Lung (tissue), 12 donors: Measurements from ENCODE around the gene PDE6D. TPM values are rescaled to one million over a fixed set of nuclear protein-coding genes. Genes with fewer than 3 reads are reported as not detected.

ENCODE experiments used
- ATAC-seq: fragments of 200-7000 bp; cut with Tn5 transposase; one replicate; pipeline ENCODE4 v1.9.1; 2020; ENCODE audit warnings: moderate number of reproducible peaks; ENCODE audit not compliant: insufficient read depth, low FRiP score
- DNase-seq, 3 donors: peaks; one replicate each; pipeline ENCODE4 v3.0.0-alpha.2; 2013 to 2017
- H3K27ac ChIP-seq, 2 donors: one replicate each; pipeline ENCODE4 v1.5.1; 2013; ENCODE audit warnings: mild to moderate bottlenecking in 2 of 2, moderate library complexity in 2 of 2, control low read depth in 1 of 2, inconsistent platforms in 1 of 2, low read depth in 1 of 2, low read length in 1 of 2
- H3K27me3 ChIP-seq, 3 donors: one replicate each; pipeline ENCODE4 v1.5.1; 2013; ENCODE audit warnings: low read length in 2 of 3; ENCODE audit not compliant: control insufficient read depth in 3 of 3, insufficient read depth in 3 of 3
- H3K36me3 ChIP-seq, 4 donors: one replicate each; pipeline ENCODE4 v1.5.1; 2013; ENCODE audit warnings: low read length in 4 of 4, mild to moderate bottlenecking in 1 of 4, moderate library complexity in 1 of 4; ENCODE audit not compliant: control insufficient read depth in 4 of 4, insufficient read depth in 4 of 4
- H3K4me1 ChIP-seq, 5 donors: one replicate each; pipeline ENCODE4 v1.5.1; 2013; ENCODE audit warnings: low read length in 5 of 5, mild to moderate bottlenecking in 2 of 5, moderate library complexity in 1 of 5; ENCODE audit not compliant: control insufficient read depth in 5 of 5, insufficient read depth in 5 of 5
- H3K4me3 ChIP-seq: one replicate; pipeline ENCODE4 v1.5.1; 2013; ENCODE audit warnings: mild to moderate bottlenecking, control low read depth, moderate library complexity
- H3K9ac ChIP-seq, 2 donors: one replicate each; pipeline ENCODE4 v1.5.1; 2013; ENCODE audit warnings: low read length in 2 of 2, control low read depth in 1 of 2; ENCODE audit not compliant: insufficient read depth in 1 of 2
- H3K9me3 ChIP-seq, 4 donors: one replicate each; pipeline ENCODE4 v1.5.1; 2013; ENCODE audit warnings: low read length in 3 of 4, mild to moderate bottlenecking in 1 of 4, moderate library complexity in 1 of 4; ENCODE audit not compliant: control insufficient read depth in 4 of 4, insufficient read depth in 3 of 4
- WGBS, 2 donors: extraction: QIAGEN DNeasy Blood & Tissue Kit; methylation state at CpG; one replicate each; pipeline ENCODE4 v1.1.7; 2013; 5-methylcytosine and 5-hydroxymethylcytosine counted together
- polyA plus RNA-seq, 2 donors: library from polyadenylated mRNA; stranded (reverse); fragments of 200-250 nt; gene quantifications; one replicate each; pipeline ENCODE4 v1.2.1, GENCODE V29; 2013
- total RNA-seq, 2 donors: library from RNA; depleted of rRNA in 1 of 2; stranded (reverse); fragments of >200 nt in 1 of 2; gene quantifications; one replicate each; pipeline ENCODE4 v1.2.1, GENCODE V29; 2014 to 2021
- TF ChIP-seq, protein P1 (sequence below): IDR thresholded peaks from 2 replicates; pipeline ENCODE4 v1.5.1; 2012; ENCODE audit warnings: mild to moderate bottlenecking; ENCODE audit errors: control extremely low read depth, extremely low read depth
- donor health status: control.
- donor health status: control.
- donor health status: Bipolar disorder and iron deficiency.
- donor health status: healthy.
- donor health status: DM: yes; HTN: yes; CAD: no.

PDE6D gene
- total and polyA plus RNA-seq, 4 donors = 21.5 to 25.6 (median 23.0) TPM

DNA sequence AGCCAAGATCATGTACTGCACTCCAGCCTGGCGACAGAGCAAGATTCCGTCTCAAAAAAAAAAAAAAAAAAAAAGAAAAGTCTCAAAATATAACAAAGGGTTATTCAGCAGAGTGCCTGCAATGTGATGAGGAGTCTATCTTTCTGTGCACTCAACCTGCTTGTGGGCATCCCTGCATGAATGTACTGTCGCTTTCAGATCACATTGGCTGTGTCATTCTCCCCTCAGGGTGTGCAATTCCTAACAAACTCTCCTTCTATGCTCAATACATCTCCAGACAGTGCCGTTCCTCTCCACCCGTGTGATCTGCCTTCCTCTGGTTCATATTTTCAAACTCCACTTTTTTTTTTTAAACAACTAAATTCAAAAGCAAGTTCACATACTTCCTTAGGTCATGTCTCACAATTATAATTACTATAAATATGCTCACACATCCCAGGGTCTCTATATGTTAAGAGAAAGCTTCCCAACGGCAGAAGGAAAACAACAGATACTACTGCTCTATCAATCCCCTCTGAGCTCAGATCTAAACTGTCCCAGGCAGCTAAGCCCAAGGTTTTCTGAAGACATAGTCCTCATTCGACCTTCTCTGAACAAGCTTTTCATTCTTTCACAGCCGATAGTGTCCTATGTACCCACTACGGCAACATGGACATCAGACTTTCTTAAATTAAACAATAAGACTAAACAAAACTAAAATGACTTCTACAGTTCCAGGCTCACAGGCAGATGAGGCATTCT, 37.5 kb downstream of the PDE6D start:
- 73 to 86% methylated on average over 9 of the region's 9 CpGs for WGBS, 2 donors
- Histone ChIP-seq H3K9ac (no peak overlapping the region), H3K4me3 (no peak overlapping the region), H3K9me3 (no peaks in the 10 kb centered on the region), H3K36me3 (peaks cover 0 to 3% (median 0%) of the 10 kb centered on the region in 4 donors), H3K4me1 (no peaks in the 10 kb centered on the region), H3K27ac (no peak overlapping the region), H3K27me3 (no peaks in the 10 kb centered on the region)
- TF ChIP-seq, protein P1, sequence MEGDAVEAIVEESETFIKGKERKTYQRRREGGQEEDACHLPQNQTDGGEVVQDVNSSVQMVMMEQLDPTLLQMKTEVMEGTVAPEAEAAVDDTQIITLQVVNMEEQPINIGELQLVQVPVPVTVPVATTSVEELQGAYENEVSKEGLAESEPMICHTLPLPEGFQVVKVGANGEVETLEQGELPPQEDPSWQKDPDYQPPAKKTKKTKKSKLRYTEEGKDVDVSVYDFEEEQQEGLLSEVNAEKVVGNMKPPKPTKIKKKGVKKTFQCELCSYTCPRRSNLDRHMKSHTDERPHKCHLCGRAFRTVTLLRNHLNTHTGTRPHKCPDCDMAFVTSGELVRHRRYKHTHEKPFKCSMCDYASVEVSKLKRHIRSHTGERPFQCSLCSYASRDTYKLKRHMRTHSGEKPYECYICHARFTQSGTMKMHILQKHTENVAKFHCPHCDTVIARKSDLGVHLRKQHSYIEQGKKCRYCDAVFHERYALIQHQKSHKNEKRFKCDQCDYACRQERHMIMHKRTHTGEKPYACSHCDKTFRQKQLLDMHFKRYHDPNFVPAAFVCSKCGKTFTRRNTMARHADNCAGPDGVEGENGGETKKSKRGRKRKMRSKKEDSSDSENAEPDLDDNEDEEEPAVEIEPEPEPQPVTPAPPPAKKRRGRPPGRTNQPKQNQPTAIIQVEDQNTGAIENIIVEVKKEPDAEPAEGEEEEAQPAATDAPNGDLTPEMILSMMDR = no peak
- ATAC-seq (no peak), DNase-seq (no peak)

DNA sequence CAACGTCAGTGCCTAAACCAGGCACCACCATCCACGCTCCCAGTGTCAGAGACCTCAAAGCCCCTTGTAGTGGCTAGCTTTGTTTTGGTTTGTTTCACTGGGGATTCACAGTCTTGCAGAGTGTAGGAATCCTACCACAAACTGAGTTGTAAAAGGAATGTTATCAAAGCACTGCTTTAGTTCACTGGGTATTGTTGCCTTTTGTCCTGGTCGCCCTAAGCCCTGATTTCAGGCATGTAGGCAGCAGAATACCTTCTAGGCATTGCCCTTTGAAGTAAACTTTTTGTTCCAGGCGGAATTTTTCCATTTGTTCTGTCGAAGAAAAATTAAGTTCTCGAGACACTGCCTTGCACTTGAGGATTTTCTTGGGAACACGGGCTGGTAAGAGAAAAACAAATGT, 43.3 kb downstream of the PDE6D start:
- Histone ChIP-seq H3K9ac (no peak overlapping the region), H3K4me1 (no peaks in the 10 kb centered on the region), H3K9me3 (peaks cover 0 to 2% (median 0%) of the 10 kb centered on the region in 4 donors), H3K27ac (no peak overlapping the region), H3K27me3 (no peaks in the 10 kb centered on the region), H3K36me3 (peaks cover 0 to 21% (median 10%) of the 10 kb centered on the region in 4 donors), H3K4me3 (no peak overlapping the region)
- no peak for DNase-seq
- 94 to 97% methylated on average over 7 of the region's 7 CpGs for WGBS, 2 donors
- ATAC-seq = no peak
- TF ChIP-seq, protein P1 = no peak

GRCh38 chr2:231732604-231733003, 48.5 kb downstream of the PDE6D start:
- Histone ChIP-seq H3K4me3 (no peak overlapping the region), H3K27ac (no peak overlapping the region), H3K9me3 (peaks cover 0 to 2% (median 0%) of the 10 kb centered on the region in 4 donors), H3K36me3 (peaks cover 0 to 18% (median 14%) of the 10 kb centered on the region in 4 donors), H3K4me1 (no peaks in the 10 kb centered on the region), H3K27me3 (no peaks in the 10 kb centered on the region), H3K9ac (no peak overlapping the region)
- ATAC-seq = no peak
- WGBS, 2 donors = 88 to 92% methylated on average over 4 of the region's 4 CpGs
- TF ChIP-seq, protein P1 = no peak
- DNase-seq = no peak
